Fibroblast of mammary gland (primary cell): ENCODE results near the gene DAAM2.

Source experiments
- DNase-seq: peaks from one replicate; pipeline ENCODE4 v3.0.0-alpha.2; 2010; ENCODE audit warnings: low read depth
- H3K4me3 ChIP-seq: 2 replicates; pipeline ENCODE4 v1.5.1; 2011; ENCODE audit warnings: low read depth, mild to moderate bottlenecking, low read length, moderate library complexity; ENCODE audit not compliant: control insufficient read depth
- CTCF ChIP-seq: conservative IDR thresholded peaks from 2 replicates; pipeline ENCODE4 v1.5.1; 2011; ENCODE audit warnings: low read depth, low read length, inconsistent platforms; ENCODE audit not compliant: control insufficient read depth, insufficient read depth

DAAM2 gene

GRCh38 chr6:39848171-39848570, 56.0 kb downstream of the DAAM2 start:
- no peak for TF ChIP-seq CTCF
- no peak for DNase-seq
- H3K4me3 ChIP-seq: no peak overlapping the region

- no peak overlapping the region for H3K4me3 ChIP-seq
- DNase-seq: no peak
- no peak for TF ChIP-seq CTCF
Measured at GRCh38 chr6:39849228-39849627, 57.1 kb downstream of the DAAM2 start.

GRCh38 chr6:39849764-39850163, 57.6 kb downstream of the DAAM2 start:
- no peak for DNase-seq
- TF ChIP-seq CTCF: no peak
- H3K4me3 ChIP-seq: no peak overlapping the region

GRCh38 chr6:39850736-39851297, 58.6 kb downstream of the DAAM2 start:
- no peak for DNase-seq
- no peak for TF ChIP-seq CTCF
- no peak overlapping the region for H3K4me3 ChIP-seq

DNA sequence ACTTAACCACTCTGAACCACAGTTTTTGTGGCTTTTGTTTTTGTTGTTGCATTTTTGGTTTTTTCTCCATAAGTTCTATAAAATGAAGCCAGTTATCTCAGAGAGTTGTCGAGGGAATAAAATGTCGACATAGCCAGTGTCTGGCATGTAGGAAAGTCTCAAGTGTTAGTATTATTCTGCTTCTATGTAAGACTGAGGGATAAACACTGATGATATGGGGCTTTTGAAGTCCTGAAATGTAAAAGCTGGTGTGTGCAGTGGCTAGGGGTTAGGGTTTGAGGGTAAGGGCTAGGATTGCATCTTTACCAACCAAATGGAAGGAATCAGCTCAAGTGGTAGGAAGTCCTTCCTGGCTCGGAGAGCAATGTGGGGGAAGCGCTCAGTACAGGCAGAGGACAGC, 59.2 kb downstream of the DAAM2 start:
- DNase-seq: no peak
- TF ChIP-seq CTCF: no peak
- no peak overlapping the region for H3K4me3 ChIP-seq

DNA sequence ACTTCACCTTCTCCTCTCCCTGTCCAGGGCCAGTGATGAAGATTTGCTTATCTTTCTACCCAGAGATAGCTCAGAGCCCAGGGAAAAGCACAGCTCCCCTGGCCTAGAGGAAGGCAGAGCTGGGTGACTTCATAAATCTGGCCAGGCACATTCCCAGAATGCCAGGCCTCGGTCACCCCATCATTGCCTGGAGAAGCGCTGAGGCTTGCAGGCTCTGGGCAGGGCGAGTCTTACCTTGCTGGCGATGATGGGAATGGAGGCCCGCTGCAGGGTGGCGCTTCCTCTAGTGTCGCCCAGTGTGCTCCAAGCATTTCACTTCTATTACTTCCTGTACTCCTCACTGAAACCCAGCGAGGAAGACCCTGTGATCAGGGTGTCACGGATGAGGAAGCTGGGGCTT, 60.1 kb downstream of the DAAM2 start:
- no peak overlapping the region for H3K4me3 ChIP-seq
- no peak for DNase-seq
- no peak for TF ChIP-seq CTCF

- no peak overlapping the region for H3K4me3 ChIP-seq
- no peak for DNase-seq
- TF ChIP-seq CTCF: no peak
Measured at GRCh38 chr6:39853604-39854003, 61.4 kb downstream of the DAAM2 start.
